Mammary epithelial cell (primary cell): ENCODE measurements around the gene DDC.

Experiments
- CTCF ChIP-seq, 2 donors: IDR thresholded peaks in 1 of 2; conservative IDR thresholded peaks in 1 of 2; 2 replicates each; pipeline ENCODE4 v1.5.1; 2011 to 2012; ENCODE audit warnings: inconsistent platforms in 2 of 2, low read length in 2 of 2, mild to moderate bottlenecking in 2 of 2, control low read depth in 1 of 2, low read depth in 1 of 2; ENCODE audit not compliant: insufficient read depth in 1 of 2; ENCODE audit errors: extremely low read depth in 1 of 2
- EZH2 ChIP-seq: IDR thresholded peaks from 2 replicates; pipeline ENCODE4 v1.6.1; 2012; ENCODE audit warnings: low read length, inconsistent platforms, borderline replicate concordance

- TF ChIP-seq CTCF (conservative IDR thresholded peaks at IDR 0.05 in 1 of 2, IDR thresholded peaks at IDR 0.05 in 1 of 2; ENCODE audit: extremely low read depth in 1 of 2, insufficient read depth in 1 of 2, low read depth in 1 of 2, low read length in 2 of 2), result no peak
- TF ChIP-seq EZH2, result no peak
Observed at GRCh38 chr7:50556247-50556991, 8.8 kb downstream of the DDC start.
